K562 (cell line): ENCODE data around the gene LSM14B. TPM values are rescaled to one million over a fixed set of nuclear protein-coding genes. Genes with fewer than 3 reads are reported as not detected.

Experiments
- ARID1B ChIP-seq: fragments of 450-650 bp; IDR thresholded peaks from 2 replicates; pipeline ENCODE4 v1.6.1; 2016; ENCODE audit warnings: antibody characterized with exemption, mild to moderate bottlenecking, inconsistent platforms
- ATF7 ChIP-seq: fragments of 450-650 bp; IDR thresholded peaks from 2 replicates; pipeline ENCODE4 v1.7.1; 2014; ENCODE audit warnings: mild to moderate bottlenecking, moderate library complexity
- CBFA2T3 ChIP-seq: fragments of 450-650 bp; IDR thresholded peaks from 2 replicates; pipeline ENCODE4 v1.6.1; 2017
- CBX2 ChIP-seq: fragments of 200-600 bp; sonication (generic); IDR thresholded peaks from one replicate; pipeline ENCODE4 v1.6.1; 2012; ENCODE audit warnings: mild to moderate bottlenecking, low read length, inconsistent platforms; ENCODE audit not compliant: insufficient read depth, poor library complexity, severe bottlenecking
- CSDE1 ChIP-seq, 2 experiments: fragments of 450-650 bp; IDR thresholded peaks; 2 replicates each; pipeline ENCODE4 v1.6.1; 2016; ENCODE audit warnings: mild to moderate bottlenecking in 1 of 2
- DPF2 ChIP-seq: fragments of 450-650 bp; IDR thresholded peaks from 2 replicates; pipeline ENCODE4 v1.6.1; 2016
- FOXJ2 ChIP-seq: fragments of 200-800 bp; sonication (Bioruptor generic); IDR thresholded peaks from 2 replicates; pipeline ENCODE4 v1.6.1; 2016; ENCODE audit warnings: missing genetic modification characterization, missing compliant biosample characterization
- GABPB1 ChIP-seq: sonication (generic); formaldehyde crosslinking; IDR thresholded peaks from 2 replicates; pipeline ENCODE4 v1.8.0; 2022; ENCODE audit warnings: mild to moderate bottlenecking, missing genetic modification reagents
- GTF2E2 ChIP-seq: fragments of 200-800 bp; sonication (Bioruptor generic); IDR thresholded peaks from 2 replicates; pipeline ENCODE4 v1.6.1; 2016; ENCODE audit warnings: missing genetic modification characterization, missing compliant biosample characterization
- HOXB6 ChIP-seq: fragments of 250-450 bp; sonication (Bioruptor Pico); IDR thresholded peaks from 2 replicates; pipeline ENCODE4 v1.5.1; 2022; ENCODE audit warnings: mild to moderate bottlenecking, borderline replicate concordance
- JUN ChIP-seq, 2 experiments: sonication (generic) in 1 of 2; formaldehyde crosslinking in 1 of 2; IDR thresholded peaks; 2 replicates each; pipeline versions ENCODE4 v1.6.1 to v1.8.0; 2012 to 2022; ENCODE audit warnings: borderline replicate concordance in 2 of 2, mild to moderate bottlenecking in 2 of 2, improper control_type of control experiment in 1 of 2, low read depth in 1 of 2, low read length in 1 of 2, missing genetic modification reagents in 1 of 2
- MAX ChIP-seq: sonication (generic); formaldehyde crosslinking; IDR thresholded peaks from 2 replicates; pipeline ENCODE4 v1.9.0; 2022; ENCODE audit warnings: mild to moderate bottlenecking, missing genetic modification reagents
- MED1 ChIP-seq: sonication (generic); formaldehyde crosslinking; IDR thresholded peaks from 2 replicates; pipeline ENCODE4 v1.8.1; 2023; ENCODE audit warnings: missing genetic modification reagents, borderline replicate concordance
- MEF2A ChIP-seq: IDR thresholded peaks from 2 replicates; pipeline ENCODE4 v1.6.1; 2011; ENCODE audit warnings: low read depth, mild to moderate bottlenecking, low read length, moderate library complexity; ENCODE audit not compliant: control insufficient read depth
- NR2C1 ChIP-seq, 2 experiments: fragments of 450-650 bp; IDR thresholded peaks; 2 replicates each; pipeline ENCODE4 v1.6.1; 2017; ENCODE audit warnings: mild to moderate bottlenecking in 2 of 2, antibody characterized with exemption in 1 of 2, inconsistent platforms in 1 of 2, missing compliant biosample characterization in 1 of 2, missing genetic modification characterization in 1 of 2
- RAD51 ChIP-seq: fragments of 450-650 bp; IDR thresholded peaks from 2 replicates; pipeline ENCODE4 v1.7.1; 2016; ENCODE audit warnings: low read depth, mild to moderate bottlenecking, borderline replicate concordance
- RFX5 ChIP-seq: IDR thresholded peaks from 2 replicates; pipeline ENCODE4 v1.6.1; 2011; ENCODE audit warnings: low read depth, mild to moderate bottlenecking, improper control_type of control experiment, low read length
- TAF1 ChIP-seq: IDR thresholded peaks from 2 replicates; pipeline ENCODE4 v1.6.1; 2011; ENCODE audit warnings: mild to moderate bottlenecking, low read length, moderate library complexity; ENCODE audit not compliant: insufficient read depth, control insufficient read depth, severe bottlenecking; ENCODE audit errors: extremely low read depth
- TFAP4 ChIP-seq: sonication (generic); formaldehyde crosslinking; IDR thresholded peaks from 2 replicates; pipeline ENCODE4 v1.8.0; 2022; ENCODE audit warnings: missing genetic modification reagents, mild to moderate bottlenecking, moderate library complexity, borderline replicate concordance
- ZNF444 ChIP-seq: fragments of 250-450 bp; sonication (Bioruptor Pico); IDR thresholded peaks from 2 replicates; pipeline ENCODE4 v1.4.0; 2020; ENCODE audit warnings: mild to moderate bottlenecking, moderate library complexity
- ZZZ3 ChIP-seq: fragments of 450-650 bp; IDR thresholded peaks from 2 replicates; pipeline ENCODE4 v1.6.1; 2016; ENCODE audit warnings: antibody characterized with exemption, mild to moderate bottlenecking, moderate library complexity
- polyA plus RNA-seq, 8 experiments: library from polyadenylated mRNA; depleted of rRNA in 4 of 8; stranded (reverse) in 5 of 8; unstranded in 3 of 8; fragments of >200 nt; fragmentation: Nextera tagmentation in 2 of 8; fragmentation: Illumina TruSeq in 1 of 8; extraction: Ambion mirVana in 2 of 8; extraction: Trizol in 1 of 8; gene quantifications; 2 replicates each; pipeline versions ENCODE4 v1.2.1 to v1.2.3, GENCODE V29; 2011 to 2014; ENCODE audit warnings: inconsistent platforms in 1 of 8, missing spikeins in 1 of 8
- total RNA-seq, 7 experiments: library from RNA; depleted of rRNA in 6 of 7; stranded (reverse); fragments of >200 nt in 6 of 7; fragmentation: Illumina TruSeq in 2 of 7; extraction: Trizol in 2 of 7; gene quantifications; 2 replicates each; pipeline versions ENCODE4 v1.2.1 to v1.2.3, GENCODE V29; 2011 to 2021; ENCODE audit warnings: low replicate concordance in 1 of 7
- TF ChIP-seq, protein P1 (sequence below): sonication (generic); formaldehyde crosslinking; IDR thresholded peaks from 2 replicates; pipeline ENCODE4 v1.8.1; 2023; ENCODE audit warnings: mild to moderate bottlenecking, missing genetic modification reagents

The LSM14B gene
- total and polyA plus RNA-seq, 9 of the 15 experiments (the other 6 are each of a cell fraction or from before 2014, with no cell fraction given), result 0.66 to 36.0 (median 20.2) TPM

GRCh38 chr20:62146019-62146755, 23.9 kb downstream of the LSM14B start (continued):
- TF ChIP-seq, protein P1, sequence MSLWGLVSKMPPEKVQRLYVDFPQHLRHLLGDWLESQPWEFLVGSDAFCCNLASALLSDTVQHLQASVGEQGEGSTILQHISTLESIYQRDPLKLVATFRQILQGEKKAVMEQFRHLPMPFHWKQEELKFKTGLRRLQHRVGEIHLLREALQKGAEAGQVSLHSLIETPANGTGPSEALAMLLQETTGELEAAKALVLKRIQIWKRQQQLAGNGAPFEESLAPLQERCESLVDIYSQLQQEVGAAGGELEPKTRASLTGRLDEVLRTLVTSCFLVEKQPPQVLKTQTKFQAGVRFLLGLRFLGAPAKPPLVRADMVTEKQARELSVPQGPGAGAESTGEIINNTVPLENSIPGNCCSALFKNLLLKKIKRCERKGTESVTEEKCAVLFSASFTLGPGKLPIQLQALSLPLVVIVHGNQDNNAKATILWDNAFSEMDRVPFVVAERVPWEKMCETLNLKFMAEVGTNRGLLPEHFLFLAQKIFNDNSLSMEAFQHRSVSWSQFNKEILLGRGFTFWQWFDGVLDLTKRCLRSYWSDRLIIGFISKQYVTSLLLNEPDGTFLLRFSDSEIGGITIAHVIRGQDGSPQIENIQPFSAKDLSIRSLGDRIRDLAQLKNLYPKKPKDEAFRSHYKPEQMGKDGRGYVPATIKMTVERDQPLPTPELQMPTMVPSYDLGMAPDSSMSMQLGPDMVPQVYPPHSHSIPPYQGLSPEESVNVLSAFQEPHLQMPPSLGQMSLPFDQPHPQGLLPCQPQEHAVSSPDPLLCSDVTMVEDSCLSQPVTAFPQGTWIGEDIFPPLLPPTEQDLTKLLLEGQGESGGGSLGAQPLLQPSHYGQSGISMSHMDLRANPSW (CRISPR knock-in tag), result 0 out of 2 replicates have a peak, but pooled peaks have one; percentile 57
- no peak for TF ChIP-seq GTF2E2 (tag)
- peak; percentile 85 for TF ChIP-seq CBFA2T3
- peak; percentile 98 for TF ChIP-seq MAX (CRISPR knock-in tag)
- no peak for TF ChIP-seq CSDE1 (IDR thresholded peaks at IDR 0.05)
- peak; percentile 95 for TF ChIP-seq RAD51
- TF ChIP-seq ARID1B, result peak; percentile 67
- peak; percentile 66; the same call in 1 of the 2 replicates for TF ChIP-seq JUN (IDR thresholded peaks at IDR 0.05; ENCODE audit: borderline replicate concordance, low read depth, low read length)
- TF ChIP-seq JUN (CRISPR knock-in tag; IDR thresholded peaks at IDR 0.05; ENCODE audit: borderline replicate concordance), result no peak
- no peak for TF ChIP-seq NR2C1 (IDR thresholded peaks at IDR 0.05)
- peak; percentile 67; the same call in 1 of the 2 replicates for TF ChIP-seq NR2C1 (tag; IDR thresholded peaks at IDR 0.05)
- TF ChIP-seq FOXJ2, result 0 out of 2 replicates have a peak, but pooled peaks have one; percentile 69
- TF ChIP-seq MED1, result 0 out of 2 replicates have a peak, but pooled peaks have one; percentile 43
- no peak for TF ChIP-seq ZNF444 (CRISPR knock-in tag)
- TF ChIP-seq HOXB6, result no peak
- TF ChIP-seq ATF7, result peak; percentile 74
- no peak for TF ChIP-seq TAF1
- no peak for TF ChIP-seq CBX2
- TF ChIP-seq DPF2, result peak; percentile 61
- TF ChIP-seq ZZZ3, result no peak
- TF ChIP-seq MEF2A, result no peak
- 0 out of 2 replicates have a peak, but pooled peaks have one; percentile 43 for TF ChIP-seq GABPB1
- peak; percentile 88 for TF ChIP-seq TFAP4 (CRISPR knock-in tag)
- TF ChIP-seq RFX5, result no peak
